KG1 (cell line): ENCODE measurements around the gene DIAPH3.

ENCODE experiments used
- DNase-seq: peaks from one replicate; lab custom pipeline; 2025; lab: John Stamatoyannopoulos, UW

DIAPH3 gene

GRCh38 chr13:59865398-59865797 is 298.3 kb downstream of the DIAPH3 start:
- DNase-seq = no peak

DNA sequence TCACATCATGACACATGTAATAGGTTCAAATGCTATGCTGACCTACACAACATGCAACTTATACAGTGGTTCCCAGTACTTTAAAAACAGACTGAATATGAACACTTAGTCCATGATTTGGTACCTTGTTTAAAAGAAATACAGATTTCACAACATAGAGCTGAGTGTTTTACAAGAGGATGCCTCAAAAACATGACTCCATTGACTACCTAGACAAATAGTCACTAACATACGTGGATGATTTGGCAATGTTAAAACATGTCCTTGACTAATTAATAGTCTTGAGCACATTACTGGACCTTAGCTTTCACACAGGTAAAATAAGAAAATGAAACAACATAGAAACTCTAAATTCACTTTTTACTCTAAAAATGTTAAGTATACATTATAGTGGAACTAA is 300.1 kb downstream of the DIAPH3 start:
- no peak for DNase-seq

DNA sequence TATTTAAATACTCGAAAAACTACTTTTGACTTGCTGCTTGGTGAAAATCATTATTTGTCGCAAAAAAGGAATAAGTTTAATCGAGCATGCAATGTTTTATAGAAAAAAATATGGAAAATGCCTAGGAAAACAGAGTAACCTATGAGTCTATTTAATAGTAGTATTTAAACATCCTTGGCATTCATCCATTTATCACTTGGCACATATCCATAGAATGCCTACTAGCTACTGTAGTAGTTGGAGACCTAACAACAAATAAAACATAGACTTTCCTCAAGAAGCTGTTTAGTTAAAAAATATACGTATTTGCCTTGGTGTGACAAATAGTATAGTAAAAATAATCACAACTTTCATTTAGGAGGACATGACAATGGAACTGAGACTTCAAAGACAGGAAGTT is 302.1 kb downstream of the DIAPH3 start:
- no peak for DNase-seq

DNA sequence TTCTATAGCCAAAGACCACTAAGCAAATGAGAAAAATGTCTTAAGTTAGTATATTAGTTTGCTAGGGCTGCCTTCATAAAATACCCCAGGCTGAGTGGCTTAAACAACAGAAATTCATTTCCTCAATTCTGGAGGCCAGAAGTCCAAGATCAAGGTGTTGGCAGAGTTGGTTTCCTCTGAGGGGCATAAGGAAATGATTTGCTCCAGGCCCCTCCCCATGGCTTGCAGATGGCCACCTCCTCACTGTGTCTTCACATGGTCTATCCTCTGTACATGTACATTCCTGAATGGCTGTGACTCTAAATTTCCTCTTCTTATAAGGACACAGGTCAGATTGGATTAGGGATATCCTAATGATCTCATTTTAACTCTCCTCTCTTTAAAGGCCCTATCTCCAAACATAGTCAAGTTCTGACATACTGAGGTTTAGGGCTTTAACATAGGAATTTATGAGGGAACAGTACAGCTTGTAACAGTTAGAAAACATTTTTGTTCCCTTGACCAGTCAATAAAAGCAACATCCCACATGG is 307.4 kb downstream of the DIAPH3 start:
- DNase-seq = no peak

DNA sequence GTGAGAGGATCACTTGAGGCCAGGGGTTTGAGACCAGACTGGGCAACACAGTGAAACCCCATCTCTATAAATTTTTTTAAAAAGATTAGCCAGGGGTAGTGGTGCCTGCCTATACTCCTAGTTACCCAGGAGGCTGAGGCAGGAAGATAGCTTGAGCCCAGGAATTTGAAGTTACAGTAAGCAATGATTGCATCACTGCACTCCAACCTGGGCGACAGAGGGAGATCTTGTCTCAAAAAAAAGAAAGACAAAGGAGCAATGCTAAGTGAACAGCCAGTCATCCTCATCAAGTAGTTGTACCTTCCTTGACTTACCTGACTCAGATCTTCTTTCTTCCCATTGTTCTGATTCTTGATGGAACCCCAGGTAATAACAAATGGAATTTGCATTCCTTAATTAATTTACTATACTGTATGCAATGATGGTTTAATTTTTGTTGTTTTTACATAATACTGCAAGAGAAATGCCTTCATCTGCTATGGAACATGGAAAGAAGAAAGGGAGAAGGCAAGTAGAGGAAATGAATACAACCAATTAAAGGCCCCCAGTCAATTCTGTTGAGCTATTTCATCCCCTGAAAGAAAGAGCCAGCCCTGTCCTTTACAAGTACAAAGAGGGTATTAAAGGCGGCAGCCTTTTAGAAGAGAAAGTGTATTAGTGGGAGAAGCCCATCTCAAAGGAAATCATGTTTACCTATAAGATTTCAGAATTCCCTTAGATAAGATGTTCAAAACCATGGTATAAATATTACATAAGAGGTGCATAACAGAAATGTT is 316.7 kb downstream of the DIAPH3 start:
- DNase-seq = no peak

GRCh38 chr13:59843040-59843439 is 320.7 kb downstream of the DIAPH3 start:
- no peak for DNase-seq

DNA sequence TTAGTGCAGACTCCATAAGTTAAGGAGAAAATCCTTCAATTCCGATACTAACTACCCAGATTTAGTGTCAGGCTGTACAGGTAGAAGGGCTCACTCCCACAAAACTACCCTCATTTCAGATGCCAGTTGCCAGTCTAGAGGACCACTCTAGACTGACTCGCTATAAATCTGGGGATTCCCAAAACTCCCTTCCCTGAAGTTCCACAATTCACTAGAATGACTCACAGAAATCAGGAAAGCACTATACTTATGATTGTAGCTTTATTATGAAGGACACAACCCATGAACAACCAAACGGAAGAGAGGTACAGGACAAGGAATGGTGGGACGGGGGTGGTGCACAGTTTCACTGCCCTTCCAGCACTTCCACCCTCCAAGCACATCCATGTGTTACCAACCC is 321.2 kb downstream of the DIAPH3 start:
- DNase-seq = no peak

DNA sequence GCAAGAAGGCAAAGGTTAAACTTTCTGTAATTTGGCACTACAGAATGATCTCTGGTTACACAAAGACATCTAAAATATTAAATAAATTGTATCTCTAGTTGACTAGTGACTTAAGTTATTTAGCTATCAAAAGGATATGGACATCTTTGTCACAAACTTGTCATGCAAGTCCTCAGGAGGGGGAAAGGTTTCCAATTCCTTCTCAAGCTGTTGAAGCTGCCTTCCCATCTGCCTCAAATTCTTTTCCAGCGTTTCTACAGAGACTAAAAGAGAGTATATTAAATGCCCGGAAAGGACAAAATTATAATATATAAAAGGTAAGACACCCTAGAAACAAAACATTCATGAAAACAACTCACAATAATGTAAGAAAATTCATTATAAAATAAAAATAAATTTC is 324.5 kb downstream of the DIAPH3 start:
- DNase-seq = no peak

DNA sequence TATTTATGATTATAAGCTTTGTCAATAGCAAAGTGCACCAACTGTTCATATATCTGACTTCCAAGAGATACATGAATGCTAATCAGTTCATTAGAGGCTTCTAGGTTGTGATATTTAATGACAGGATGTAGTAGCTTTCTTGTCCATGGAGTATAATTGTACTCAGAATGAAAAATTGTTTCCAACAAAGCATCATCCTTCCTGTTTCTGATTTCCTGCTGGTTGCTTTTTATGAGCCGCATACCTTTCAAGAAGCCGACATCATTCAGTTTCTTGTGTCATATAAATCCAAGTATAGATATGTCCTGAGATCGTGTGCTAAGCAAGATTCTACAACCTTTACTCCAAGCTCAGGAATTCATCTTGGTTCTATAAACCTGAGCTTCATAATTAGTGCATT is 326.6 kb downstream of the DIAPH3 start:
- DNase-seq = no peak

DNA sequence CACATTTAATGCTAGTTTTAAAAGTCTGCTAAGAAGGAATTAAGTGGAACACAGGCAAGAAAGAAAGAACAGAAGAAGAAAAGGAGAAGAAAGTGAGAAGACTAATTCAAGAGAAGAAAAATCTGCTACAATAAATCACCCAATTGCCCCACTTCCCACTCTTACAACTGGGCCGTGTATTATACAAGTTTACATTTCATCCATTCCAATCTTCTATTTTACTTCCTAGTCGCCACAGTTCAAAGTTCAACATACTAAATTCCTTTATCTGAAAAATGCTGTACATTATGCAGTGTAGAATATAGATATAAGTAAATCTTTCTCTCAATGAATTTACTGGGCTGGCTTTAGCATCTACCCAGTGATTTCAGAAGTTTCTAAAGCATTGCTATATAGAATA is 328.2 kb downstream of the DIAPH3 start:
- DNase-seq = no peak

DNA sequence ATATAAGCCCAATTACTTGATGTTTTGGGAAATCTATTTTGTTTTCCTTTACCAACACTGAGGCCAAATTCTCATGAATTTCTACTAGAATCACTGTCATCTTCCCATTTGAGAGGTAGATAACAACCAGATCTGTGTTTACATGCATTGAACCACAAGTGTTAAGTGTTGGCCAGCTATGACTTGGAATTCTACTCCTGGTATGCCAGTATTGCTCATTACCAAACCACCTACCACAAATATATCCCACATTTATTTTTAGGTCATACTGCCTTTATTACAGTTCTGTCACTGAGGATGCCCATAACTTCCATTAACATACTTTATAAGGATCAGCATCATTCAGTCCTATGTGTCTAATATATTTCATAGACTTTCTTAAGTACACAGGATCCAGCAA is 328.9 kb downstream of the DIAPH3 start:
- no peak for DNase-seq

- no peak for DNase-seq
Observed at GRCh38 chr13:59829690-59830089, 334.0 kb downstream of the DIAPH3 start.

GRCh38 chr13:59823486-59823885 is 340.2 kb downstream of the DIAPH3 start:
- no peak for DNase-seq

- DNase-seq = no peak
Observed at GRCh38 chr13:59809564-59809963, 354.2 kb downstream of the DIAPH3 start.

- no peak for DNase-seq
Observed at GRCh38 chr13:59806801-59807200, 356.9 kb downstream of the DIAPH3 start.

GRCh38 chr13:59801107-59801880 is 362.4 kb downstream of the DIAPH3 start:
- DNase-seq = no peak

DNA sequence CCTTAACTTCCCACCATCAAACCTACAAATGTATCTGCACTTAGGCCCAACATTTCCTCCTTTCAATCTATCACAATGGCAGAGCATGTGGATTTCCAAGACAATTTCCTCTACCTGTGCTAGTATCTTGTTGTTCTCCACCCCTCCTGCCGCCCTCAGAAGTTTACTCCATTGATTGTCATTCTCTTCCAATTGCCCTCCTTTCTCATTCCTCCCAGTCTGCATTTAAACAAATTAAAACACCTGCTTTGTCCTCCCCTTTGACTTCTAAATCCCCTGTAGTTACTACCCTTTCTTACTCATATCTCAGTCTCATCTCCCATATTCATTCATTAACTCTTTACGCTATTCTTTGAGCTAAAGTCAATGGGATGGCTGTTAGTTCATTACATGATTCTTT is 370.6 kb downstream of the DIAPH3 start:
- DNase-seq = no peak

- DNase-seq = no peak
Observed at GRCh38 chr13:59790626-59791025, 373.1 kb downstream of the DIAPH3 start.

- DNase-seq = no peak
Observed at GRCh38 chr13:59789558-59789957, 374.2 kb downstream of the DIAPH3 start.

GRCh38 chr13:59787679-59788078 is 376.0 kb downstream of the DIAPH3 start:
- DNase-seq = no peak

DNA sequence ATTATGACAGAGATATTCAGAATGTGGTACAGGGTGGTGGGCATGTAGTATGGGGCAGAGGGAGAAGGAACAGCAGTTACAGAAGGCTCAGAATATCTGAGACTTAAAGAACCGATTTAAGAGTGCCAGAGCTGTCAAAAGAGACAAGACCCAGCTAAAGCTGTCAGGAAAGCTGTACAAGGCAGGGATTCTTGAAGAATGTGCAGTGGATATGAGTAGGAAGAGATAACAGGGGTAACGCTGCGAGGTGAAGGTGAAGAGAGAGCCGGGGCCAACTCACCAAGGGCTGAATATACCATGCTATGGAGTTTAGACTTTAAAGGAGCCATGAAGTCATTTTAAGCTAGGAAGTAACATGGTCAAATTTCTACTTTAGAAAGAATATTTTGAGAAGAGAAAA is 381.0 kb downstream of the DIAPH3 start:
- DNase-seq = no peak

- no peak for DNase-seq
Observed at GRCh38 chr13:59780058-59780457, 383.7 kb downstream of the DIAPH3 start.

- no peak for DNase-seq
Observed at GRCh38 chr13:59776924-59777690, 386.6 kb downstream of the DIAPH3 start.
